ENCODE data around the gene SMURF2. TPM values are rescaled to one million over a fixed set of nuclear protein-coding genes. Genes with fewer than 3 reads are reported as not detected.

The SMURF2 gene
- total RNA-seq, 1 experiment from 2014 or later = 76.6 TPM

DNA sequence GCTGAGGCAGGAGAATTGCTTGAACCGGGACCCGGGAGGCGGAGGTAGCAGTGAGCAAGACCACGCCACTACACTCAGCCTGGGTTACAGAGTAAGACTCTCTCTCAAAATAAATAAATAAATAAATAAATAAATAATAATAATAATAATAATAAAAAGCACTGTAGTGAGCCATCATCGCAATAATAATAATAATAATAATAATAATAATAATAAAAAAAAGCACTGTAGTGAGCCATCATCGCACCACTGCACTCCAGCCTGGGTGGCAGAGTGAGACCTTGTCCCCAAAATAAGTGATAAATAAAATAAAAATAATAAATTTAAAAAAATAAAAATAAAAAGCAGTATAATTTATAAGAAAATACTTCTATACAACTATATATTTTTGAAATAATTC is 40.3 kb downstream of the SMURF2 start:
- H4K20me1 ChIP-seq (ENCODE audit: low read length) = peaks cover 73% of the 10 kb centered on the region
- intact Hi-C loops (cut with micrococcal nuclease) = loop anchor here (2.0 kb wide), 1 partner anchor 13 kb away; no protein-coding TSS in a partner anchor
- peaks cover 8% of the 10 kb centered on the region for H3F3A ChIP-seq (ENCODE audit: low read length, unreplicated experiment)
- no peak overlapping the region for H3K27ac ChIP-seq (ENCODE audit: low read length)
- no peak overlapping the region for H3K9ac ChIP-seq (ENCODE audit: low read length)
- ATAC-seq (no peak), DNase-seq (no peak)
- H2AFZ ChIP-seq (ENCODE audit: low read length) = no peak overlapping the region
- peaks cover 95% of the 10 kb centered on the region for H3K79me2 ChIP-seq (ENCODE audit: low read length)
- peaks cover 10% of the 10 kb centered on the region; the same call in 1 of the 2 replicates for H3K36me3 ChIP-seq (ENCODE audit: low read depth, low read length)
- BruUV-seq (replicated peaks) = no TSS peak
- no peaks in the 10 kb centered on the region for H3K27me3 ChIP-seq (ENCODE audit: low read length)
- TF ChIP-seq EZH2phosphoT487 (IDR thresholded peaks at IDR 0.05; ENCODE audit: borderline replicate concordance, low read length) (no peak), EZH2 (IDR thresholded peaks at IDR 0.05; ENCODE audit: low read length, unreplicated experiment) (no peak)
- TF ChIP-seq, protein P1, sequence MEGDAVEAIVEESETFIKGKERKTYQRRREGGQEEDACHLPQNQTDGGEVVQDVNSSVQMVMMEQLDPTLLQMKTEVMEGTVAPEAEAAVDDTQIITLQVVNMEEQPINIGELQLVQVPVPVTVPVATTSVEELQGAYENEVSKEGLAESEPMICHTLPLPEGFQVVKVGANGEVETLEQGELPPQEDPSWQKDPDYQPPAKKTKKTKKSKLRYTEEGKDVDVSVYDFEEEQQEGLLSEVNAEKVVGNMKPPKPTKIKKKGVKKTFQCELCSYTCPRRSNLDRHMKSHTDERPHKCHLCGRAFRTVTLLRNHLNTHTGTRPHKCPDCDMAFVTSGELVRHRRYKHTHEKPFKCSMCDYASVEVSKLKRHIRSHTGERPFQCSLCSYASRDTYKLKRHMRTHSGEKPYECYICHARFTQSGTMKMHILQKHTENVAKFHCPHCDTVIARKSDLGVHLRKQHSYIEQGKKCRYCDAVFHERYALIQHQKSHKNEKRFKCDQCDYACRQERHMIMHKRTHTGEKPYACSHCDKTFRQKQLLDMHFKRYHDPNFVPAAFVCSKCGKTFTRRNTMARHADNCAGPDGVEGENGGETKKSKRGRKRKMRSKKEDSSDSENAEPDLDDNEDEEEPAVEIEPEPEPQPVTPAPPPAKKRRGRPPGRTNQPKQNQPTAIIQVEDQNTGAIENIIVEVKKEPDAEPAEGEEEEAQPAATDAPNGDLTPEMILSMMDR (conservative IDR thresholded peaks at IDR 0.05; ENCODE audit: low read depth, low read length) = no peak
- POLR2A ChIA-PET (ENCODE audit: unreplicated experiment) = no interaction called here
- no peak overlapping the region for H3K4me2 ChIP-seq (ENCODE audit: low read length)
- no peaks in the 10 kb centered on the region for H3K9me2 ChIP-seq (replicated peaks; ENCODE audit: low read length)
- CTCF ChIA-PET = no interaction called here
- H3K4me1 ChIP-seq (ENCODE audit: insufficient read depth, low read length) = peaks cover 18% of the 10 kb centered on the region
- no peak overlapping the region for H3K4me3 ChIP-seq (ENCODE audit: low read length)
- no peaks in the 10 kb centered on the region for H3K9me3 ChIP-seq (ENCODE audit: low read length)

DNA sequence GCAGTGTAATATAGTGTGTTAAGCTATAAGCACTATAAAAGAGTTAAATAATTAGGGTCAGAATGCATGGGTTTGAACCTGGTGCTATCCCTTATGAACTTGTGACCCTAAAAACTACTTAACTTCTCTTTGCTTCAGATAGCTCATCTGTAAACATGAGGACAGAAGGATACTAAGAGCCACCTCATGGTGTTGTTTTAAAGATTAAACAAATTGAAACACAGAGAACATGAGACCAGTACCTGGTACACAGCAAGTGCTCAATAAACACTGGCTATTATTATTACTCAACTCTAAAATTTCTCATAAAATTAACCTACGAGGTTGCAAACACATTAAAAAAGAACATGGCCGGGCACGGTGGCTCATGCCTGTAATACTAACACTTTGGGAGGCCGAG is 43.3 kb downstream of the SMURF2 start:
- intact Hi-C loops (cut with micrococcal nuclease) = no loop called here
- H3K9me2 ChIP-seq (replicated peaks; ENCODE audit: low read length) = no peaks in the 10 kb centered on the region
- CTCF ChIA-PET = no interaction called here
- ATAC-seq (no peak), DNase-seq (no peak)
- no peaks in the 10 kb centered on the region for H3K27me3 ChIP-seq (ENCODE audit: low read length)
- peaks cover 74% of the 10 kb centered on the region for H4K20me1 ChIP-seq (ENCODE audit: low read length)
- POLR2A ChIA-PET (ENCODE audit: unreplicated experiment) = no interaction called here
- H3K4me3 ChIP-seq (ENCODE audit: low read length) = no peak overlapping the region
- peaks cover 95% of the 10 kb centered on the region for H3K79me2 ChIP-seq (ENCODE audit: low read length)
- no peak overlapping the region for H2AFZ ChIP-seq (ENCODE audit: low read length)
- TF ChIP-seq EZH2phosphoT487 (IDR thresholded peaks at IDR 0.05; ENCODE audit: borderline replicate concordance, low read length) (no peak), EZH2 (IDR thresholded peaks at IDR 0.05; ENCODE audit: low read length, unreplicated experiment) (no peak)
- TF ChIP-seq, protein P1 (conservative IDR thresholded peaks at IDR 0.05; ENCODE audit: low read depth, low read length) = no peak
- H3K4me1 ChIP-seq (ENCODE audit: insufficient read depth, low read length) = peaks cover 18% of the 10 kb centered on the region
- H3K36me3 ChIP-seq (ENCODE audit: low read depth, low read length) = 0 out of 2 replicates have a peak, but pooled peaks cover 6% of the 10 kb centered on the region
- H3K9ac ChIP-seq (ENCODE audit: low read length) = no peak overlapping the region
- no peak overlapping the region for H3K27ac ChIP-seq (ENCODE audit: low read length)
- no peaks in the 10 kb centered on the region for H3K9me3 ChIP-seq (ENCODE audit: low read length)
- H3F3A ChIP-seq (ENCODE audit: low read length, unreplicated experiment) = peaks cover 15% of the 10 kb centered on the region
- no peak overlapping the region for H3K4me2 ChIP-seq (ENCODE audit: low read length)
- no TSS peak for BruUV-seq (replicated peaks)

DNA sequence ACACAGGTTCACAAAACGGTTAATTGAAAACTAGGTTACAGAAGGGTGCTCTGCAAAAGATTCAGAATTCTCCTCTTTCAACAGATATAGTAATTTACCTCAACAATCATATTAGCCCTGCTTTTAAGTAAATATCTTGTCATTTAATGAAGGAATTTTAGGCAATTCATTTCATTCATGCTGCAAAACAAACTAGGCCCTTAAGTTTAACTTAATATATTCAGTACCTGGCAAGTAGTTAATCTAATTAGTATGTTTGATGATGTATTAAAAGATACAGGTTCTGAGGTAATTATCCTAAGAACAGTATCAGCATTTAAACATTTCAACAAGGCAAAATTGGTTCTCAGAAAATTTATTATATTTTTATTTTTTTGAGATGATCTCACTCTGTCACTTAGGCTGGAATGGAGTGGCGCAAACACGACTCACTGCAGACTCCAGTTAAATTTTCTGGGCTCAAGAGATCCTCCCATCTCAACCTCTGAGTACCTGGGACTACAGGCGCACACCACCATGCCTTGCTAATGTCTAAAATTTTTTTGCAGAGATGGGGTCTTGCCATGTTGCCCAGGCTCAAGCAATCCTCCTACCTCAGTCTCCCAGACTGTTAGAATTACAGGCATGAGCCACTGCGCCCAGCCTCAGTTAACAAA is 44.9 kb downstream of the SMURF2 start:
- H3K9me2 ChIP-seq (replicated peaks; ENCODE audit: low read length) = no peaks in the 10 kb centered on the region
- H3K27me3 ChIP-seq (ENCODE audit: low read length) = no peaks in the 10 kb centered on the region
- no peak overlapping the region for H3K9ac ChIP-seq (ENCODE audit: low read length)
- H3K4me3 ChIP-seq (ENCODE audit: low read length) = no peak overlapping the region
- peaks cover 94% of the 10 kb centered on the region for H3K79me2 ChIP-seq (ENCODE audit: low read length)
- intact Hi-C loops (cut with micrococcal nuclease) = no loop called here
- H3K9me3 ChIP-seq (ENCODE audit: low read length) = no peaks in the 10 kb centered on the region
- CTCF ChIA-PET = no interaction called here
- TF ChIP-seq EZH2 (IDR thresholded peaks at IDR 0.05; ENCODE audit: low read length, unreplicated experiment) = no peak
- TF ChIP-seq, protein P1 (conservative IDR thresholded peaks at IDR 0.05; ENCODE audit: low read depth, low read length) = no peak
- TF ChIP-seq EZH2phosphoT487 (IDR thresholded peaks at IDR 0.05; ENCODE audit: borderline replicate concordance, low read length) = no peak
- peaks cover 9% of the 10 kb centered on the region for H3F3A ChIP-seq (ENCODE audit: low read length, unreplicated experiment)
- no peak overlapping the region for H2AFZ ChIP-seq (ENCODE audit: low read length)
- POLR2A ChIA-PET (ENCODE audit: unreplicated experiment) = no interaction called here
- no TSS peak for BruUV-seq (replicated peaks)
- 0 out of 2 replicates have a peak, but pooled peaks cover 3% of the 10 kb centered on the region for H3K4me1 ChIP-seq (ENCODE audit: insufficient read depth, low read length)
- ATAC-seq (0 out of 2 replicates have a peak, but pooled peaks have one; percentile 26), DNase-seq (no peak)
- H3K27ac ChIP-seq (ENCODE audit: low read length) = no peak overlapping the region
- peaks cover 60% of the 10 kb centered on the region for H4K20me1 ChIP-seq (ENCODE audit: low read length)
- H3K4me2 ChIP-seq (ENCODE audit: low read length) = no peak overlapping the region
- 0 out of 2 replicates have a peak, but pooled peaks cover 6% of the 10 kb centered on the region for H3K36me3 ChIP-seq (ENCODE audit: low read depth, low read length)
